ENCODE measurements around the gene ZNF438. TPM values are rescaled to one million over a fixed set of nuclear protein-coding genes. Genes with fewer than 3 reads are reported as not detected.

The ZNF438 gene
- total RNA-seq, 6 experiments from 2014 or later, result 3.0 to 4.6 (median 3.9) TPM

GRCh38 chr10:30974773-30975415 is 56.8 kb downstream of the ZNF438 start:
- Mint-ChIP-seq H3K9me3 (peaks cover 9% of the 10 kb centered on the region), H3K27me3 (ENCODE audit: insufficient read depth) (no peaks in the 10 kb centered on the region; the same call in 1 of the 2 replicates), H3K36me3 (ENCODE audit: low read depth) (peaks cover 11% of the 10 kb centered on the region), H3K27ac (peak overlapping the region; percentile 47), H3K4me3 (no peak overlapping the region), H3K4me1 (ENCODE audit: low read depth) (peaks cover 21% of the 10 kb centered on the region)
- no peak for TF ChIP-seq CTCF (IDR thresholded peaks at IDR 0.05)
- no peak for DNase-seq

DNA sequence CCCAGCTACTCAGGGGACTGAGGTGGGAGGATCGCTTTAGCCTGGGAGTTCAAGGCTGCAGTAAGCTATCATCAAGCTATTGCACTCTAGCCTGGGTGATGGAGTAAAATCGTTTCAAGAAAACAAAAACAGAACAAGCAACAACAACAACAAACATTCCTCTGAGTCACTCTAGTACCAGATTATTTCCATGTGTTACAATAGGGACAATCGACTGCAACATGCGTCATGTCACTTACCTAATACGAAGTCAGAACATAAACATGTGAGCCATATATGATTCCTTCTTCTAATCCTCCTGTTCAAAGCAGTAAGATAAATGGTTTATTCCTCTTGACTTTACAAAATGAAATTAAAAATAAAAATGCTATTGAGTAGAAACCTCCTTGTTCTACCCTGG is 57.3 kb downstream of the ZNF438 start:
- Mint-ChIP-seq H3K4me1 (ENCODE audit: low read depth) (peaks cover 20% of the 10 kb centered on the region), H3K9me3 (peaks cover 5% of the 10 kb centered on the region; the same call in 1 of the 2 replicates), H3K27ac (no peak overlapping the region), H3K36me3 (ENCODE audit: low read depth) (peaks cover 5% of the 10 kb centered on the region), H3K4me3 (no peak overlapping the region), H3K27me3 (ENCODE audit: insufficient read depth) (no peaks in the 10 kb centered on the region)
- no peak for DNase-seq
- TF ChIP-seq CTCF (IDR thresholded peaks at IDR 0.05), result no peak

DNA sequence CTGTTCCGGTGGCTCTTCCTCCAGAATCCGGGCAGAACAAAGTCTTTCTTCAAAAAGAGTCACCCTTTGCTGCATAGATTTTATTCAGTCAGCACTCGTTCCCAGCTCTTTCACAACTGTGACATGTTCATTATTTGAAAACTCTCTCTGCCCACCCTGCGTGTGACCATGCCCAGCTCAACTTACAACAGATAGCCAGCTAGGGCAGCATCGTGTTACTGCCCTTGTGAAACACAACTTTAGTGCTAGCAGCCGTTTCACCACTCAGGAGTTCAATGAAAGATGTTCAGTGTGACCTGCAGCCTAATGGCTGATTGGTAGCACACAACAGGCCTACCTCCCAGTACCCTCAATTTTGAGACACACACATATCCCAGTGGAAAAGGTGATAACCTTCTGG is 57.9 kb downstream of the ZNF438 start:
- Mint-ChIP-seq H3K27ac (no peak overlapping the region), H3K4me1 (ENCODE audit: low read depth) (peaks cover 20% of the 10 kb centered on the region), H3K4me3 (no peak overlapping the region), H3K27me3 (ENCODE audit: insufficient read depth) (no peaks in the 10 kb centered on the region), H3K9me3 (no peaks in the 10 kb centered on the region), H3K36me3 (ENCODE audit: low read depth) (no peaks in the 10 kb centered on the region; the same call in 1 of the 2 replicates)
- TF ChIP-seq CTCF (IDR thresholded peaks at IDR 0.05), result no peak
- DNase-seq, result no peak

DNA sequence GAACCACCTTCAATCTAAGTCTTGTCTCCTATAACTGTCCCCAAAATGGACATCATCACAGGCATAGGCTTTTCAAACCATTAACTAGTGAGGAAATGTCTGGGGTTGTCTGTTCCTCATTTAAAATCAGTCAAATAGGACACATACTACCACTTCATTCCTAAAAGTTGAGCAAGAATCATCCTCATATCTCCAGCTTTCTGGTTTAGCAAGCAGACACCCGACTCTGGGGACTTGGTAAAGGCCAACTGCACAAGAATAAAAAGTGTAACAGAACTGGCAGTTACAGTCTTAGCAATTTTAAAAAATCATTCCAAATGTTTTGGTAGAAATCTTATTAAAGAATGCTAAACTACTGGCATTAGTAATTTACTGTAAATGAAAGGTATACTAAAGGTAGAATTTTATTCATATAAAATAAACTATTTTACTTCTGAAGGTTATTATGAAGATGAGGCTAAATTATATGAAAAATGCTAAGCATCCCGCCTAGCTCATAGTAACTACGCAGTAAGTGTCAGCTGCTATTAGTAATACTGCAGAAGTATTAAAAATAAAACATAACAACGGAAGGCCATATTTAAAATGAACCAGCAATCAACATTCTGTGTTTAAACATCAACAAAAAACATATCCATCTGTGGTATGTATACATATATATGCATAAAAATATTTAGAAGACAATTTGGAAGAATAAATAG is 60.8 kb downstream of the ZNF438 start:
- Mint-ChIP-seq H3K4me1 (ENCODE audit: low read depth) (peaks cover 20% of the 10 kb centered on the region), H3K27me3 (ENCODE audit: insufficient read depth) (no peaks in the 10 kb centered on the region), H3K4me3 (no peak overlapping the region), H3K9me3 (no peaks in the 10 kb centered on the region), H3K36me3 (ENCODE audit: low read depth) (no peaks in the 10 kb centered on the region), H3K27ac (no peak overlapping the region)
- no peak for TF ChIP-seq CTCF (IDR thresholded peaks at IDR 0.05)
- no peak for DNase-seq

- TF ChIP-seq CTCF (IDR thresholded peaks at IDR 0.05), result no peak
- H3K4me3 Mint-ChIP-seq, result no peak overlapping the region
- no peaks in the 10 kb centered on the region for H3K36me3 Mint-ChIP-seq (ENCODE audit: low read depth)
These were observed 63.0 kb downstream of the ZNF438 start for GRCh38 chr10:30968711-30969110.

More at GRCh38 chr10:30968711-30969110, 63.0 kb downstream of the ZNF438 start:
- no peak overlapping the region for H3K27ac Mint-ChIP-seq
- no peaks in the 10 kb centered on the region for H3K9me3 Mint-ChIP-seq
- H3K4me1 Mint-ChIP-seq (ENCODE audit: low read depth), result peaks cover 22% of the 10 kb centered on the region
- H3K27me3 Mint-ChIP-seq (ENCODE audit: insufficient read depth), result no peaks in the 10 kb centered on the region
- no peak for DNase-seq

All from HFFc6 (cell line).